A549 treated with CpdA at 1 μM for 4 hours (cell line): Measurements from ENCODE around the gene GNG11. TPM values are rescaled to one million over a fixed set of nuclear protein-coding genes. Genes with fewer than 3 reads are reported as not detected.

Source experiments
- total RNA-seq: library from RNA; stranded (reverse); fragments of 200-300 nt; extraction: Qiagen RNA extraction; gene quantifications from 5 replicates; pipeline ENCODE4 v1.2.3, GENCODE V29; 2022; ENCODE audit warnings: low read depth

The GNG11 gene
- 32.3 to 35.6 TPM (median 33.9 TPM) in 5 replicates for total RNA-seq

DNA sequence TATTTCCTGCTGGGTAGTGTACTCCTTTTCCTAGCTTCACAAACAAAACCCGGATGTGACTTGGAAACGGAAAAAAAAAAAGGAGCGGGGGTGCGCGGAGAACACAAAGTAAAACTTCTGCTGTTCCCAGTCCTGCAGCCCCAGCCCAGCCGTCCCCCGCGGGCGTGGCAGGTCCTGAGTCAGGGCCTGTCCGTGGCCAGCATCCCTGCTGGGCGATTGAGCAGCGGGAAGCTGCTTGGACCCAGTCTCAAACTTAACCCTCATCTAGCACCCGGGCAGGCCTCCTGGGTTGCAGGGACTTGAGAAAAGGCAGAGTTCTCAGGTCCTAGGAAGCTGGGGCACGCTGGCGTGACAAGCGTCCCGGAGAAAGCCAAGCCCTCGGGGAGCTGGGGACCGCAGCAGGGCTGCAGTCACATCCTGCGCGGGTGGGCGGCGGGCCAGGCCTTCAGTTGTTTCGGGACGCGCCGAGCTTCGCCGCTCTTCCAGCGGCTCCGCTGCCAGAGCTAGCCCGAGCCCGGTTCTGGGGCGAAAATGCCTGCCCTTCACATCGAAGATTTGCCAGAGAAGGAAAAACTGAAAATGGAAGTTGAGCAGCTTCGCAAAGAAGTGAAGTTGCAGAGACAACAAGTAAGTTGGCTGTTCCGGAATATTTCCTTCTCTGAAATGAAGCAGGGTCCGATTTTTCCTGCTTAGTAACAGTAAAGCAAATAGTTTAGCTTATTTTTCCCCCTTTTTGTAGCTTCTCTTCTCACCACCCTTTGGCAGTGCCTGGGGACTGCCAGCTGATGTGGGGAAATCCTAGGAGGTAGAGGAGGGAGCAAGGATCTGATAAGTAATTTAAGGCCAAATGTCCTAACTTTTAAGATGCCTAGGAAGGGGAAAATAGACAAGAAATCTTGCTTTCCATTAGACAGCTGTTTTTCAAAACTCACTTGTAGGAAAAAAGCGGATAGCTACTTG, at the start of gene GNG11:
TSS of gene GNG11 (plus strand) at position 129 of the 960 bp plus-strand sequence. CDS start at position 532, 403 bp downstream.

DNA sequence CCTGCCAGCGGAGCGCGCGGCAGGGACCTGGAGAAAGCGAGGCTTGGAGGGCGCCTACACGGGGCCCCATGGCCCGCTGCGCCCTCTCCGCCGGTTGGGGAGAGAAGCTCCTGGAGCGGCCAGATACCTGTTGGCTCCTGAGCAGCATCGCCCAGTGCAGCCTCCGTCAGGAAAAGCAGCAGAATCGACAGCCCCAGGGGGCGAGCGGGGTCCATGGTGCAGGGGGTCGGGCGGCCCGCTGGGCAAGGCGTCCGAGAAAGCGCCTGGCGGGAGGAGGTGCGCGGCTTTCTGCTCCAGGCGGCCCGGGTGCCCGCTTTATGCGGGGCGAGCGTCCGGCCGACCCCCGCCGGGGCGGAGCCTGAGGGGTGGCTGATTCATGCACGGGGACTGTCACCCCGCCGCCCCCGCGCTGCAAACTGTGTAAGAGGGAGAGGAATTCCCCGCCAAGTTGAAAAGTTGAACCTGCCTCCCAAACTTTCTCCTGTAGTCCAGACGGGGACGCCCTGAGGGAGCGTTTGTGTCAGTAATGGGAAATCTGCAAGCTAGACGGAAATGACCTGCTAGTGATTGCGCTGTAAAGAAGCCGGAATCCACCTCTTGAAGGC, 31.0 kb upstream of the GNG11 start, which contains the start of gene TFPI2:
TSS of gene TFPI2 (minus strand) at position 290 of the 605 bp plus-strand sequence. CDS start at position 215, 75 bp downstream.

DNA sequence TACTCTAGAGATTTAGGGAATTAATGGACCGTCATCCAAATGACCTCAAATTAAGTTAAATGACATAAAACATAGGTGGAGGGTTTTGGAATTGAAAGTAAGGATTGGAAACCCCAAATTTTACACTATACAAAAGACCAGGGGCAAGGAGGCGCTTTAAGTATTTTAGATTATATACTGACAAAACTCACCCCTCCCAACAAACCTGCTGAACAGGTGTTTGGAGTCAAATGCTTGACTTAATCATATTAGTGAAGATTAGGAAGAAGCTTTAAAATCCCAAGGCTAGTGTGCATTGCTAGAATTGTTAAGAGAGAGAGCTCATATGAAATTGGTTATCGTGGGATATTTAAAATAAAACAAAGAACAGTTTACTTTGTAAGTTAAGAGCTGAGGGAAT, 15.3 kb upstream of the GNG11 start, which contains the start of gene GNGT1:
TSS of gene GNGT1 (plus strand) at position 301 of the 400 bp plus-strand sequence. CDS start 180 bp downstream, outside the sequence.

Other genes with a start within 250 kb of the GNG11 start
- 250 to 318 TPM (median 266 TPM) in 5 replicates for gene TFPI2, start 31.0 kb upstream of the GNG11 start, total RNA-seq
- 0.11 TPM in 1 of 5 replicates, not detected in the others for gene GNGT1, start 15.2 kb upstream of the GNG11 start, total RNA-seq
- gene BET1, start 82.6 kb downstream of the GNG11 start, total RNA-seq: 24.7 to 34.8 TPM (median 27.8 TPM) in 5 replicates